LNCaP clone FGC (cell line): Measurements from ENCODE around the gene CNTN4.
A peak's percentile ranks its signal among the peaks of the same experiment; 100 is the strongest.
"Not testable (repeated sequence)": the region's sequence is repeated elsewhere in the genome, so short reads cannot be mapped to it uniquely, and the experiment has no call there.

Source experiments
- DNase-seq: peaks from one replicate; pipeline ENCODE4 v3.0.0-alpha.2; 2011; ENCODE audit warnings: low read depth
- H3K4me3 ChIP-seq: 2 replicates; pipeline ENCODE4 v1.5.1; 2011; ENCODE audit warnings: mild to moderate bottlenecking, low read depth, low read length, control low read depth
- TF ChIP-seq, protein P1 (sequence below): IDR thresholded peaks from 2 replicates; pipeline ENCODE4 v1.5.1; 2012; ENCODE audit warnings: mild to moderate bottlenecking; ENCODE audit not compliant: control insufficient read depth, insufficient read depth; ENCODE audit errors: extremely low read depth

Gene CNTN4

GRCh38 chr3:2098398-2099027 is at the start of gene CNTN4:
CNTN4 (plus strand) TSS chr3:2098866.
- TF ChIP-seq, protein P1, sequence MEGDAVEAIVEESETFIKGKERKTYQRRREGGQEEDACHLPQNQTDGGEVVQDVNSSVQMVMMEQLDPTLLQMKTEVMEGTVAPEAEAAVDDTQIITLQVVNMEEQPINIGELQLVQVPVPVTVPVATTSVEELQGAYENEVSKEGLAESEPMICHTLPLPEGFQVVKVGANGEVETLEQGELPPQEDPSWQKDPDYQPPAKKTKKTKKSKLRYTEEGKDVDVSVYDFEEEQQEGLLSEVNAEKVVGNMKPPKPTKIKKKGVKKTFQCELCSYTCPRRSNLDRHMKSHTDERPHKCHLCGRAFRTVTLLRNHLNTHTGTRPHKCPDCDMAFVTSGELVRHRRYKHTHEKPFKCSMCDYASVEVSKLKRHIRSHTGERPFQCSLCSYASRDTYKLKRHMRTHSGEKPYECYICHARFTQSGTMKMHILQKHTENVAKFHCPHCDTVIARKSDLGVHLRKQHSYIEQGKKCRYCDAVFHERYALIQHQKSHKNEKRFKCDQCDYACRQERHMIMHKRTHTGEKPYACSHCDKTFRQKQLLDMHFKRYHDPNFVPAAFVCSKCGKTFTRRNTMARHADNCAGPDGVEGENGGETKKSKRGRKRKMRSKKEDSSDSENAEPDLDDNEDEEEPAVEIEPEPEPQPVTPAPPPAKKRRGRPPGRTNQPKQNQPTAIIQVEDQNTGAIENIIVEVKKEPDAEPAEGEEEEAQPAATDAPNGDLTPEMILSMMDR = peak; percentile 31
- peak; percentile 23 for DNase-seq
- peak within 1 kb of the TSS; percentile 52 for H3K4me3 ChIP-seq

DNA sequence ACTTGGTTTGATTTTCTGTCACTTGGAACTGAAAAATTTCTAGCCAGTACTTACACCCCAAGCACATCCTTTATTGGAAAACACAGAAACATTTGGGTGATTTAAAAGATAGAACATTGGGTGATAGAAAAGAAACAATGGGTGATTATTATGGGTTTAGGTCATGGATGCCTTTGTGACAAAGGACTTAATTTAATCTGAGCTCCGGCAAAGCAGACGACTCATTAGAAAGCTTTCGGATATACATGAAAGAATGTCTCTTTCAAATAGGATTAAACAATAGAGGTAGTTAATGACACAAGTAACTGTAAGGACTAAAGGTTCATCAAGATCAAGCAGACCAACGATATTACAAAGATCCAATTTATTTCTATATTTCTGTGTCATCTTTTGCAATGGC is 37.3 kb upstream of the CNTN4 start:
- no peak for DNase-seq
- TF ChIP-seq, protein P1 = no peak

GRCh38 chr3:2071531-2071930 is 27.1 kb upstream of the CNTN4 start:
- no peak overlapping the region for H3K4me3 ChIP-seq
- no peak for DNase-seq
- TF ChIP-seq, protein P1 = no peak

More for the DNA sequence above, 37.3 kb upstream of the CNTN4 start:
- H3K4me3 ChIP-seq = no peak overlapping the region

DNA sequence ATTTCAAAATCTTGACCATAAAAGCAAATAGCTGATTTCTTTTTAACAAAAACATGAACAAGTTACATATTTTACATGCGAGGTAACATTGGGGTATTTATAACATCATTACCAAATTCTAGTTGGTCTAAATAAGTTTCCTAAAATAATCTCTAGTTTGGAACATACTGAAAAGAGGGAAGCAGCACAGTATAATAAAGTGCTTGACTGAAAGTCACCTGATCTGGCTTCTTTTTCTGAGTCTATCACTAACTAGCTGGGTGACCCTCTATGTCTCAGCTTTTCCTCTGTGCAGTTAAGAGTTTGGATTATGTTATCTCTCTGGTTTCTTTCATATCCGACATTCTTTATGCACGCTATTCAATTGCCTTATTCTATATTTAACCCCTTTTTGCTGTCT is 19.8 kb upstream of the CNTN4 start:
- TF ChIP-seq, protein P1 = no peak

DNA sequence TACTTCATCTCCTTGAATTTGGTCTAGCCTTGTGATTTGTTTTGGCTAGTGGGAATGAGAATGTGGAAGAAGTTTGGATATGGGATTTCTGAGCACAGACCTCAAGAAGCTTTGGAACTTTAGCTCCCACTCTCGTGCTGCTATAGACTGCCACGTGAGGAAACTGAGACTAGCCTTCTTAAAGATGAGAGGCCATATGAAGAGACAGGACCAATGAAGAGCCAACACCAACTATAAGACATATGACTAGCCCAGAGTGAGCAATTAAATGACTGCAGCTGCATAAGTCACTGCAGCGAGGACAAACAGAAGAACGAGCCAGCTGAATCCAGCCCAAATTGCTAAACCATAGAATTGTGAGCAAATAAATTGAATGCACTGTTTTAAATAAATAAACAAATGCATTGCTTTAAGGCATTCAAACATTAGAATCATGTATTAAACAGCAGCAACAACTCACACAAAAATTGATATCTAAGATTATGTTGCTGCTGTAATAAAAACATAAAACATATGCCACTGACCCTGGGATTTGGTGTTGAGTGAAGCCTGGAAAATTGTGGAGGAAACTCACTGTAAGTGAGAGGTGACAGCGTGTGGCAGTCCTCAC is 15.7 kb upstream of the CNTN4 start:
- TF ChIP-seq, protein P1 = no peak

More for the DNA sequence above, 19.8 kb upstream of the CNTN4 start:
- DNase-seq = no peak
- H3K4me3 ChIP-seq = no peak overlapping the region

DNA sequence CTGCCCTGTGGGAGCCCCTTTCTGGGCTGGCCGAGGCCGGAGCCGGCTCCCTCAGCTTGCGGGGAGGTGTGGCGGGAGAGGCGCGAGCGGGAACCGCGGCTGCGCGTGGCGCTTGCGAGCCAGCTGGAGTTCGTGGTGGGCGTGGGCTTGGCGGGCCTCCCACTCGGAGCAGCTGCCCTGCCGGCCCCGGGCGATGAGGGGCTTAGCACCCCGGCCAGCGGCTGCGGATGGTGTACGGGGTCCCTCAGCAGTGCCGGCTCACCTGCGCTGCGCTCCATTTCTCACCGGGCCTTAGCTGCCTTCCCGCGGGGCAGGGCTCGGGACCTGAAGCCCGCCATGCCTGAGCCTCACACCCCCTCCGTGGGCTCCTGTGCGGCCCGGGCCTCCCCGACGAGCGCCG is 15.1 kb upstream of the CNTN4 start:
- not testable (repeated sequence) for H3K4me3 ChIP-seq, DNase-seq

More for the DNA sequence above, 15.7 kb upstream of the CNTN4 start:
- H3K4me3 ChIP-seq = no peak overlapping the region
- peak; percentile 11 for DNase-seq

- H3K4me3 ChIP-seq = no peak overlapping the region
- no peak for DNase-seq
- TF ChIP-seq, protein P1 = no peak
Observed at GRCh38 chr3:2090095-2090911, 8.4 kb upstream of the CNTN4 start.
